IPS DF 19.7 (cell line): ENCODE results near the gene CD3D.
A peak's percentile ranks its signal among the peaks of the same experiment; 100 is the strongest.

ENCODE experiments used
- DNase-seq: peaks from one replicate; pipeline ENCODE4 v3.0.0-alpha.2; 2013; ENCODE audit warnings: low read depth, low spot score

CD3D gene

GRCh38 chr11:118342503-118343161, at the start of gene CD3D:
Gene CD3D (minus strand): TSS chr11:118342705. CDS start chr11:118342607, 98 bp downstream.
- no peak for DNase-seq

GRCh38 chr11:118383657-118384056, 41.2 kb upstream of the CD3D start:
- no peak for DNase-seq

DNA sequence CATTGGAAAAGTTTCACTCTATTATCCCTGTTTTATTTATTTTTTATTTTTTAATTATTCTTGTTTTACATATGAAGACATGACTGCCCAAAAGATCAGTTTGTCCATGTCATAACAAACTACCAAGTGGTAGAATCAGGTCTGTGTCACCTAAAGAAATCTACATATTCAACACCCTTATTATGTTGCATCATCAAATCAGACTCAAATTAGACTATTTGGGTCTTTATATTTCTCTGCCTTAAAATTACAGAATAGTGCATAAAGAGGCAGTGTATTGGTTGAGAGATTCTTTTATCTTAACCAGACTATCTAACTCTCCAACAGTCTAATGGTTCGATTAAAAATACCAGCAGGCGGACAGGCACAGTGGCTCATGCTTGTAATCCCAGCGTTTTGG, 40.4 kb upstream of the CD3D start:
- no peak for DNase-seq

- DNase-seq, result no peak
These were observed 38.1 kb upstream of the CD3D start for GRCh38 chr11:118380571-118380970.

- DNase-seq, result no peak
These were observed 37.0 kb upstream of the CD3D start for GRCh38 chr11:118379497-118379896.

GRCh38 chr11:118375978-118376377, 33.5 kb upstream of the CD3D start:
- no peak for DNase-seq

GRCh38 chr11:118374729-118375128, 32.2 kb upstream of the CD3D start:
- DNase-seq, result no peak

DNA sequence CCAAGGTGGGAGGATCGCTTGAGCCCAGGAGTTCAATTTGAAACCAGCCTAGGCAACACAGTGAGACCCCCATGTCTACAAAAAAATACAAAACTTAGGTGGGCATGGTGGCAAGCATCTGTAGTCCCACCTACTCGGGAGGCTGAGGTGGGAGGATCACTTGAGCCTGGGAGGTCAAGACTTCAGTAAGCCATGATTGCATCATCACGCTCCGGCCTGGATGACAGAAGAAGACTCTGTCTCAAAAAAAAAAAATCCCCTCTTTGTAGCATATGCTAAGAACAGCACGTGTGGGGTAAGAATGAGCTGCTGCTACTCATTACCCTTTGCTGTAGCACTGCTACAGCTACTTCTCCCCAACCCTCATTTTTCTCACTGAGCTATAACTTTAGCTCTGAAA, 31.4 kb upstream of the CD3D start:
- no peak for DNase-seq

GRCh38 chr11:118373263-118373662, 30.8 kb upstream of the CD3D start:
- no peak for DNase-seq

DNA sequence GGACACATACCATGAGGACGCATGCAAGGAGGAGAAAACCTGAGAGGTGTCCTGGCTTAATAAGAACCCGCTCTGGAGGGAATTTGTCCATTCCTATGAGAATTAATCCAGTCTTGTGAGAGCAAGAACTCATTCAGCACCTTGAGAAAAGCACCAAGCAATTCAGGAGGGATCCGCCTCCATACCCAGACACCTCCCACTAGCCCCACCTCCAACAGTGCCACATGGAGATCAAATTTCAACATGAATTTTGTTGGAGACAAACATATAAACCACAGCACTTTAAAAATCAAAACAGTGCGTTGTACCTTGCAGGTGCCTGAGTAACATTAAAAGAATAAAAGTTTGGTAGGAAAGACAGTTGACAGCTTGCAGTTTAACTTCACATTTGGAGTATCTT, 28.3 kb upstream of the CD3D start:
- no peak for DNase-seq

DNA sequence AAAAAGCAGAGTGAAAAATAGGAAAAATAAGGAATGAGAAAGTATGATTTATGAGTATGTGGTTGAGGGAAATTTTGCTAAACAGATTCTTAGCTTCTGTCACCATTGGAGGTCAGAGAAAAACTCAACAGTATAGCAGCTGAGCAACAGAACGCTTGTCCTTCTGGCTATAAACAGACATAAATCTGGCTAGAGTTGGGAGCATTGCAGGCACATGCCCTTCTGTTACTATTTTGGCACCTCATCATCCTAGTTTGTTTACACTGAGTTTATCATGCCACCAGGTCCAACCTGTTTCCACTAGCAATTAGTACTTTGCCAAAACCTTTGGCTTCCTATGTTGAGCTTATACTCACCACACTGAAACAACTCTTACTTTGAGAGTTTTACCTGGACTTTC, 23.8 kb upstream of the CD3D start:
- DNase-seq, result no peak

- no peak for DNase-seq
These were observed 22.6 kb upstream of the CD3D start for GRCh38 chr11:118364956-118365615.

GRCh38 chr11:118359295-118359958, 16.9 kb upstream of the CD3D start, which contains the start of gene UBE4A:
Gene UBE4A (plus strand): TSS chr11:118359600. CDS start chr11:118365081, 5,481 bp downstream.
- DNase-seq, result peak; percentile 92

GRCh38 chr11:118358071-118358470, 15.6 kb upstream of the CD3D start:
- DNase-seq, result no peak

DNA sequence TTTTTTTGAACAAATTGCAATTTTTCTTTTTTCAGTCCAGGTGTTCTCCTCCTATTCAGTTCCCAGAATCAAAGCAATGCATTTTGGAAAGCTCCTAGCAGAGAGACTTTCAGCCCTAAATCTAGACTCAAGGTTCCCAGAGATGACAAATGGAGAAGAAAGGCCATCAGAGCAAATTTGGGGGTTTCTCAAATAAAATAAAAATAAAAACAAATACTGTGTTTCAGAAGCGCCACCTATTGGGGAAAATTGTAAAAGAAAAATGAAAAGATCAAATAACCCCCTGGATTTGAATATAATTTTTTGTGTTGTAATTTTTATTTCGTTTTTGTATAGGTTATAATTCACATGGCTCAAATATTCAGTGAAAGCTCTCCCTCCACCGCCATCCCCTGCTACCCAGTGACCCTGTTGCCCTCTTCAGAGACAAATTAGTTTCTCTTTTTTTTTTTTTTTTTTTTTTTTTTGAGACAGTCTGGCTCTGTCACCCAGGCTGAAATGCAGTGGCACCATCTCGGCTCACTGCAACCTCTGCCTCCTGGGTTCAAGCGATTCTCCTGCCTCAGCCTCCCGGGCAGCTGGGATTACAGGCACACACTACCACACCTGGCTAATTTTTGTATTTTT, 10.7 kb upstream of the CD3D start:
- no peak for DNase-seq

- no peak for DNase-seq
These were observed 7.0 kb upstream of the CD3D start for GRCh38 chr11:118349475-118349874.

DNA sequence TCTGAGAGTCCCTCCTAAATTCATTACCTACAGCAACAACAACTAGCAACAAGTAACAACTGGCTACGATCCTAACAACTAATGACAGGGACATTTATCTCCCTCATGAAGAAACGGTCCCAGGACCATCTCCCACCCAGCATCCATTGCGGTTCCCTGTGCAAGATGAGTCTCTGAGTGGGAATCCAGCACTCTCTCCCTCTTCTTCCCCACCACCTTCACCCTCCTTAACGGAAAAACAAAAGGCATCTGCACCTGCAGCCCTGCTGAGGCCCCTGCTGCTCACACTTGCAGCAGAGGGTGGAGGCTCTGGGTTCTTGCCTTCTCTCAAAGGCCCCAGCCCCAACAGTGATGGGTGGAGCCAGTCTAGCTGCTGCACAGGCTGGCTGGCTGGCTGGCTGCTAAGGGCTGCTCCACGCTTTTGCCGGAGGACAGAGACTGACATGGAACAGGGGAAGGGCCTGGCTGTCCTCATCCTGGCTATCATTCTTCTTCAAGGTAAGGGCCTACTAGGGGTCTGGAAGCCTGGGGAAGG, 1.5 kb upstream of the CD3D start, which contains the start of gene CD3G:
Gene CD3G, plus strand, starts transcription at position 364 of the 535 bp plus-strand sequence. Its CDS starts 80 bp downstream, at position 444.
- DNase-seq, result no peak

- no peak for DNase-seq
These were observed 743 bp upstream of the CD3D start for GRCh38 chr11:118343248-118343647.

GRCh38 chr11:118341815-118342489, 553 bp downstream of the CD3D start:
- no peak for DNase-seq

- no peak for DNase-seq
These were observed 1.2 kb downstream of the CD3D start for GRCh38 chr11:118341261-118341660.

GRCh38 chr11:118340449-118340848, 2.1 kb downstream of the CD3D start:
- no peak for DNase-seq
